Neuronal stem cell (in vitro differentiated cells): ENCODE data around the gene GNAQ.

Experiments
- DNase-seq: peaks from one replicate; pipeline ENCODE4 v3.0.0-alpha.2; 2013; ENCODE audit warnings: low spot score
- H2AFZ ChIP-seq: one replicate; pipeline ENCODE4 v1.6.1; 2013; ENCODE audit warnings: mild to moderate bottlenecking, low read length, inconsistent platforms
- H2AK5ac ChIP-seq: 2 replicates; pipeline ENCODE4 v1.6.1; 2013; ENCODE audit warnings: low read depth, mild to moderate bottlenecking, inconsistent platforms, low read length, moderate library complexity, mixed read lengths
- H2BK120ac ChIP-seq: 2 replicates; pipeline ENCODE4 v1.6.1; 2013; ENCODE audit warnings: low read depth, mild to moderate bottlenecking, inconsistent platforms, low read length, moderate library complexity, mixed read lengths
- H2BK12ac ChIP-seq: one replicate; pipeline ENCODE4 v1.6.1; 2013; ENCODE audit warnings: low read length, inconsistent platforms
- H2BK15ac ChIP-seq: 2 replicates; pipeline ENCODE4 v1.6.1; 2013; ENCODE audit warnings: mild to moderate bottlenecking, low read length, inconsistent platforms, mixed read lengths
- H2BK5ac ChIP-seq: one replicate; pipeline ENCODE4 v1.6.1; 2013; ENCODE audit warnings: inconsistent platforms, mild to moderate bottlenecking, low read length, moderate library complexity
- H3K14ac ChIP-seq: one replicate; pipeline ENCODE4 v1.6.1; 2013; ENCODE audit warnings: low read length, inconsistent platforms
- H3K18ac ChIP-seq: 2 replicates; pipeline ENCODE4 v1.6.1; 2013; ENCODE audit warnings: low read length, inconsistent platforms
- H3K23ac ChIP-seq: 2 replicates; pipeline ENCODE4 v1.6.1; 2013; ENCODE audit warnings: low read depth, mild to moderate bottlenecking, mixed read lengths, low read length, inconsistent platforms; ENCODE audit not compliant: poor library complexity
- H3K27ac ChIP-seq: replicated peaks from 3 replicates; pipeline ENCODE4 v1.5.1; 2013; ENCODE audit warnings: low read length, inconsistent platforms
- H3K27me3 ChIP-seq, 3 experiments: 2 replicates each; pipeline ENCODE4 v1.6.1; 2013; ENCODE audit warnings: low read length in 3 of 3, mild to moderate bottlenecking in 2 of 3, inconsistent platforms in 1 of 3, low read depth in 1 of 3, mixed read lengths in 1 of 3, moderate library complexity in 1 of 3; ENCODE audit not compliant: control insufficient read depth in 3 of 3, insufficient read depth in 3 of 3
- H3K36me3 ChIP-seq, 2 donors: replicated peaks in 1 of 2; 2 replicates each; pipeline ENCODE4 v1.6.1; 2013; ENCODE audit warnings: low read length in 2 of 2; ENCODE audit not compliant: control insufficient read depth in 2 of 2, insufficient read depth in 2 of 2
- H3K4ac ChIP-seq: 2 replicates; pipeline ENCODE4 v1.6.1; 2013; ENCODE audit warnings: inconsistent platforms, mild to moderate bottlenecking, low read length, moderate library complexity
- H3K4me1 ChIP-seq, 2 donors: 1 replicate in 1 of 2; 2 replicates in 1 of 2; pipeline ENCODE4 v1.6.1; 2013; ENCODE audit warnings: low read length in 2 of 2, low read depth in 1 of 2; ENCODE audit not compliant: control insufficient read depth in 2 of 2, insufficient read depth in 1 of 2
- H3K4me2 ChIP-seq: one replicate; pipeline ENCODE4 v1.6.1; 2013; ENCODE audit warnings: mild to moderate bottlenecking, low read length, inconsistent platforms; ENCODE audit not compliant: insufficient read depth, poor library complexity, severe bottlenecking
- H3K4me3 ChIP-seq, 2 donors: 2 replicates each; pipeline ENCODE4 v1.5.1; 2013; ENCODE audit warnings: low read length in 2 of 2, mild to moderate bottlenecking in 2 of 2, inconsistent platforms in 1 of 2, moderate library complexity in 1 of 2
- H3K79me1 ChIP-seq: one replicate; pipeline ENCODE4 v1.6.1; 2013; ENCODE audit warnings: low read depth, mild to moderate bottlenecking, inconsistent platforms, low read length, moderate library complexity
- H3K9ac ChIP-seq: one replicate; pipeline ENCODE4 v1.6.1; 2013; ENCODE audit warnings: mild to moderate bottlenecking, low read depth, low read length, inconsistent platforms; ENCODE audit not compliant: poor library complexity
- H3K9me3 ChIP-seq, 2 donors: replicated peaks in 1 of 2; 2 replicates each; pipeline versions ENCODE3 to v1.6.1; 2013; ENCODE audit warnings: low read length in 2 of 2, mild to moderate bottlenecking in 2 of 2, inconsistent platforms in 1 of 2, low read depth in 1 of 2, mixed read lengths in 1 of 2, moderate library complexity in 1 of 2; ENCODE audit not compliant: control insufficient read depth in 2 of 2, insufficient read depth in 1 of 2
- H4K8ac ChIP-seq: one replicate; pipeline ENCODE4 v1.6.1; 2013; ENCODE audit warnings: low read depth, mild to moderate bottlenecking, inconsistent platforms, low read length, moderate library complexity
- H4K91ac ChIP-seq: one replicate; pipeline ENCODE4 v1.6.1; 2013; ENCODE audit warnings: low read length, low read depth, mild to moderate bottlenecking, inconsistent platforms; ENCODE audit not compliant: poor library complexity
- WGBS, 2 donors: extraction: QIAGEN DNeasy Blood & Tissue Kit; methylation state at CpG; one replicate each; pipeline ENCODE4 v1.1.7; 2013; ENCODE audit warnings: missing lambda C conversion rate in 2 of 2, mixed read lengths in 1 of 2; ENCODE audit not compliant: insufficient read length in 2 of 2, insufficient replicate concordance in 1 of 2; ENCODE audit errors: extremely low coverage in 2 of 2; 5-methylcytosine and 5-hydroxymethylcytosine counted together

GNAQ gene

GRCh38 chr9:78001946-78002731, 29.5 kb downstream of the GNAQ start:
- H2AK5ac ChIP-seq = no peak overlapping the region
- no peak overlapping the region for H3K9ac ChIP-seq
- no peak overlapping the region for H3K18ac ChIP-seq
- no peak overlapping the region for H3K14ac ChIP-seq
- no peak overlapping the region for H3K23ac ChIP-seq
- H2BK5ac ChIP-seq = no peak overlapping the region
- WGBS, 2 donors = no CpG with 5 or more reads among the region's 4 CpGs
- no peak overlapping the region for H4K8ac ChIP-seq
- no peak overlapping the region for H2BK15ac ChIP-seq
- H2AFZ ChIP-seq = no peak overlapping the region
- H3K27me3 ChIP-seq = no peaks in the 10 kb centered on the region
- peaks cover 0 to 19% of the 10 kb centered on the region in 2 donors for H3K36me3 ChIP-seq
- H3K4me3 ChIP-seq = no peak overlapping the region
- H3K4me2 ChIP-seq = no peak overlapping the region
- no peaks in the 10 kb centered on the region for H3K4me1 ChIP-seq
- H4K91ac ChIP-seq = no peak overlapping the region
- no peak for DNase-seq
- no peak overlapping the region for H2BK120ac ChIP-seq
- peaks cover 0 to 3% of the 10 kb centered on the region in 2 donors for H3K9me3 ChIP-seq
- no peak overlapping the region for H3K27ac ChIP-seq
- H3K79me1 ChIP-seq = peaks cover 3% of the 10 kb centered on the region
- no peak overlapping the region for H2BK12ac ChIP-seq
- no peak overlapping the region for H3K4ac ChIP-seq

- H2BK120ac ChIP-seq = no peak overlapping the region
- no peaks in the 10 kb centered on the region for H3K9me3 ChIP-seq
- H2BK5ac ChIP-seq = no peak overlapping the region
- no peak overlapping the region for H2AK5ac ChIP-seq
- H3K27me3 ChIP-seq = no peaks in the 10 kb centered on the region
- H3K27ac ChIP-seq = no peak overlapping the region
- no CpG with 5 or more reads among the region's 2 CpGs for WGBS, 2 donors
- peaks cover 0 to 10% of the 10 kb centered on the region in 2 donors for H3K36me3 ChIP-seq
- no peak overlapping the region for H3K18ac ChIP-seq
- H3K4me3 ChIP-seq = no peak overlapping the region
- H3K4ac ChIP-seq = no peak overlapping the region
- no peak overlapping the region for H3K23ac ChIP-seq
- no peak overlapping the region for H2BK15ac ChIP-seq
- no peak for DNase-seq
- no peaks in the 10 kb centered on the region for H3K4me1 ChIP-seq
- no peak overlapping the region for H3K9ac ChIP-seq
- no peak overlapping the region for H4K8ac ChIP-seq
- no peak overlapping the region for H4K91ac ChIP-seq
- H2BK12ac ChIP-seq = no peak overlapping the region
- H3K14ac ChIP-seq = no peak overlapping the region
- peaks cover 3% of the 10 kb centered on the region for H3K79me1 ChIP-seq
- no peak overlapping the region for H3K4me2 ChIP-seq
- H2AFZ ChIP-seq = no peak overlapping the region
Measured at GRCh38 chr9:78000221-78000620, 31.4 kb downstream of the GNAQ start.

GRCh38 chr9:77999231-77999631, 32.4 kb downstream of the GNAQ start:
- Histone ChIP-seq H3K27ac (no peak overlapping the region), H3K27me3 (no peaks in the 10 kb centered on the region), H2BK120ac (no peak overlapping the region), H3K4ac (no peak overlapping the region), H2AK5ac (no peak overlapping the region), H3K9me3 (no peaks in the 10 kb centered on the region), H3K9ac (no peak overlapping the region), H3K79me1 (peaks cover 3% of the 10 kb centered on the region), H2BK12ac (no peak overlapping the region), H4K8ac (no peak overlapping the region), H3K36me3 (peaks cover 0 to 10% of the 10 kb centered on the region in 2 donors), H3K18ac (no peak overlapping the region), H3K4me2 (no peak overlapping the region), H3K4me1 (no peaks in the 10 kb centered on the region), H2BK15ac (no peak overlapping the region), H2BK5ac (no peak overlapping the region), H2AFZ (no peak overlapping the region), H3K4me3 (no peak overlapping the region), H3K23ac (no peak overlapping the region), H4K91ac (no peak overlapping the region), H3K14ac (no peak overlapping the region)
- DNase-seq = no peak
- no CpG with 5 or more reads among the region's 2 CpGs for WGBS, 2 donors

GRCh38 chr9:77997611-77998284, 33.9 kb downstream of the GNAQ start:
- Histone ChIP-seq H2AK5ac (no peak overlapping the region), H2BK120ac (no peak overlapping the region), H3K14ac (no peak overlapping the region), H3K18ac (no peak overlapping the region), H2BK5ac (no peak overlapping the region), H3K9ac (peak overlapping the region; percentile 50), H4K91ac (no peak overlapping the region), H3K36me3 (peaks cover 0 to 13% of the 10 kb centered on the region in 2 donors), H3K27me3 (no peaks in the 10 kb centered on the region), H3K4ac (no peak overlapping the region), H2BK15ac (no peak overlapping the region), H4K8ac (no peak overlapping the region), H2BK12ac (no peak overlapping the region), H3K9me3 (no peaks in the 10 kb centered on the region), H3K4me3 (no peak overlapping the region), H3K4me1 (no peaks in the 10 kb centered on the region), H3K4me2 (no peak overlapping the region), H2AFZ (no peak overlapping the region), H3K27ac (no peak overlapping the region), H3K23ac (no peak overlapping the region), H3K79me1 (peaks cover 3% of the 10 kb centered on the region)
- no peak for DNase-seq
- WGBS, 2 donors = 100% methylated on average over 2 of the region's 16 CpGs; no CpG with 5 or more reads in 1 of the 2 donors
